Hepatocyte (in vitro differentiated cells): ENCODE results near the gene MTMR3. TPM values are rescaled to one million over a fixed set of nuclear protein-coding genes. Genes with fewer than 3 reads are reported as not detected.

ENCODE experiments used
- DNase-seq: peaks from one replicate; pipeline ENCODE4 v3.0.0-alpha.2; 2016; ENCODE audit warnings: low spot score
- H2AFZ ChIP-seq: fragments of 200-600 bp; sonication (generic); 2 replicates; pipeline ENCODE4 v1.6.0; 2016; ENCODE audit warnings: antibody characterized with exemption, mild to moderate bottlenecking
- H3K27ac ChIP-seq: fragments of 200-600 bp; sonication (generic); 2 replicates; pipeline ENCODE4 v1.5.1; 2016; ENCODE audit warnings: mild to moderate bottlenecking
- H3K27me3 ChIP-seq: fragments of 200-600 bp; sonication (generic); 2 replicates; pipeline ENCODE4 v1.6.1; 2016
- H3K36me3 ChIP-seq: fragments of 200-600 bp; sonication (generic); replicated peaks from 2 replicates; pipeline ENCODE4 v1.5.1; 2016; ENCODE audit warnings: low read depth; ENCODE audit not compliant: insufficient read depth
- H3K4me1 ChIP-seq: fragments of 200-600 bp; sonication (generic); 2 replicates; pipeline ENCODE4 v1.5.1; 2016; ENCODE audit warnings: mild to moderate bottlenecking, moderate library complexity; ENCODE audit not compliant: insufficient read depth
- H3K4me2 ChIP-seq: fragments of 200-600 bp; sonication (generic); 2 replicates; pipeline ENCODE4 v1.6.0; 2016
- H3K4me3 ChIP-seq: fragments of 200-600 bp; sonication (generic); 2 replicates; pipeline ENCODE4 v1.5.1; 2016; ENCODE audit warnings: mild to moderate bottlenecking
- H3K79me2 ChIP-seq: fragments of 200-600 bp; sonication (generic); 2 replicates; pipeline ENCODE4 v1.6.0; 2017; ENCODE audit warnings: mild to moderate bottlenecking
- H3K9me2 ChIP-seq: fragments of 200-600 bp; sonication (generic); replicated peaks from 2 replicates; pipeline ENCODE4 v1.6.0; 2017; ENCODE audit warnings: mild to moderate bottlenecking; ENCODE audit not compliant: insufficient read depth
- H3K9me3 ChIP-seq: fragments of 200-600 bp; sonication (generic); 2 replicates; pipeline ENCODE4 v1.5.1; 2016; ENCODE audit warnings: low read depth, mild to moderate bottlenecking
- H4K20me1 ChIP-seq: fragments of 200-600 bp; sonication (generic); 2 replicates; pipeline ENCODE4 v1.6.0; 2016; ENCODE audit warnings: mild to moderate bottlenecking; ENCODE audit not compliant: insufficient read depth, poor library complexity, severe bottlenecking
- EZH2 ChIP-seq: fragments of 200-600 bp; sonication (generic); IDR thresholded peaks from 2 replicates; pipeline ENCODE4 v1.6.1; 2016; ENCODE audit warnings: antibody characterized with exemption, mild to moderate bottlenecking, borderline replicate concordance
- EZH2phosphoT487 ChIP-seq: fragments of 200-600 bp; sonication (generic); IDR thresholded peaks from one replicate; pipeline ENCODE4 v1.6.1; 2018; ENCODE audit warnings: antibody characterized with exemption, mild to moderate bottlenecking, low read depth, moderate library complexity; ENCODE audit not compliant: unreplicated experiment, severe bottlenecking
- WGBS: methylation state at CpG from one replicate; pipeline ENCODE4 v1.1.6; 2016; ENCODE audit warnings: low lambda C conversion rate; ENCODE audit errors: missing lambda C conversion rate; 5-methylcytosine and 5-hydroxymethylcytosine counted together
- polyA plus RNA-seq: library from polyadenylated mRNA; unstranded; fragments of >200 nt; fragmentation: Nextera tagmentation; extraction: Ambion mirVana; gene quantifications from 2 replicates; pipeline ENCODE4 v1.2.1, GENCODE V29; 2016
- total RNA-seq: library from RNA; depleted of rRNA; stranded (reverse); fragments of >200 nt; gene quantifications from 2 replicates; pipeline ENCODE4 v1.2.3, GENCODE V29; 2014
- TF ChIP-seq, protein P1 (sequence below): fragments of 200-600 bp; sonication (generic); IDR thresholded peaks from 2 replicates; pipeline ENCODE4 v1.5.1; 2016; ENCODE audit warnings: antibody characterized with exemption, mild to moderate bottlenecking; ENCODE audit not compliant: poor library complexity

Gene MTMR3
- total and polyA plus RNA-seq, 2 experiments from 2014 or later: 16.2 to 42.7 TPM

GRCh38 chr22:29926057-29926456, 43.1 kb downstream of the MTMR3 start:
- peaks cover 78% of the 10 kb centered on the region for H4K20me1 ChIP-seq
- H3K9me2 ChIP-seq: no peaks in the 10 kb centered on the region
- peaks cover 4% of the 10 kb centered on the region for H3K9me3 ChIP-seq
- TF ChIP-seq EZH2phosphoT487 (no peak), EZH2 (no peak)
- TF ChIP-seq, protein P1, sequence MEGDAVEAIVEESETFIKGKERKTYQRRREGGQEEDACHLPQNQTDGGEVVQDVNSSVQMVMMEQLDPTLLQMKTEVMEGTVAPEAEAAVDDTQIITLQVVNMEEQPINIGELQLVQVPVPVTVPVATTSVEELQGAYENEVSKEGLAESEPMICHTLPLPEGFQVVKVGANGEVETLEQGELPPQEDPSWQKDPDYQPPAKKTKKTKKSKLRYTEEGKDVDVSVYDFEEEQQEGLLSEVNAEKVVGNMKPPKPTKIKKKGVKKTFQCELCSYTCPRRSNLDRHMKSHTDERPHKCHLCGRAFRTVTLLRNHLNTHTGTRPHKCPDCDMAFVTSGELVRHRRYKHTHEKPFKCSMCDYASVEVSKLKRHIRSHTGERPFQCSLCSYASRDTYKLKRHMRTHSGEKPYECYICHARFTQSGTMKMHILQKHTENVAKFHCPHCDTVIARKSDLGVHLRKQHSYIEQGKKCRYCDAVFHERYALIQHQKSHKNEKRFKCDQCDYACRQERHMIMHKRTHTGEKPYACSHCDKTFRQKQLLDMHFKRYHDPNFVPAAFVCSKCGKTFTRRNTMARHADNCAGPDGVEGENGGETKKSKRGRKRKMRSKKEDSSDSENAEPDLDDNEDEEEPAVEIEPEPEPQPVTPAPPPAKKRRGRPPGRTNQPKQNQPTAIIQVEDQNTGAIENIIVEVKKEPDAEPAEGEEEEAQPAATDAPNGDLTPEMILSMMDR: no peak
- no peak overlapping the region for H2AFZ ChIP-seq
- no peaks in the 10 kb centered on the region for H3K4me1 ChIP-seq
- 96% methylated on average over 4 of the region's 4 CpGs for WGBS
- no peak overlapping the region for H3K4me3 ChIP-seq
- no peak for DNase-seq
- no peaks in the 10 kb centered on the region for H3K27me3 ChIP-seq
- H3K4me2 ChIP-seq: no peak overlapping the region
- H3K27ac ChIP-seq: no peak overlapping the region
- peaks cover 100% of the 10 kb centered on the region for H3K79me2 ChIP-seq
- H3K36me3 ChIP-seq: no peaks in the 10 kb centered on the region

- no peak for TF ChIP-seq EZH2
- TF ChIP-seq, protein P1: no peak
- no peak for TF ChIP-seq EZH2phosphoT487
- 100% methylated on average over 2 of the region's 2 CpGs for WGBS
Observed at GRCh38 chr22:29932136-29932535, 49.2 kb downstream of the MTMR3 start.

GRCh38 chr22:29933619-29934018, 50.6 kb downstream of the MTMR3 start:
- no peaks in the 10 kb centered on the region for H3K27me3 ChIP-seq
- H3K4me2 ChIP-seq: no peak overlapping the region
- no peak overlapping the region for H3K27ac ChIP-seq
- no peaks in the 10 kb centered on the region for H3K4me1 ChIP-seq
- peaks cover 98% of the 10 kb centered on the region for H3K79me2 ChIP-seq
- no peaks in the 10 kb centered on the region for H3K36me3 ChIP-seq
- TF ChIP-seq EZH2: no peak
- TF ChIP-seq, protein P1: no peak
- TF ChIP-seq EZH2phosphoT487: no peak
- DNase-seq: no peak
- H2AFZ ChIP-seq: no peak overlapping the region
- no peaks in the 10 kb centered on the region for H3K9me2 ChIP-seq
- H3K4me3 ChIP-seq: no peak overlapping the region
- H4K20me1 ChIP-seq: peaks cover 56% of the 10 kb centered on the region
- WGBS: 97% methylated on average over 1 of the region's 1 CpG
- no peaks in the 10 kb centered on the region for H3K9me3 ChIP-seq

More at GRCh38 chr22:29932136-29932535, 49.2 kb downstream of the MTMR3 start:
- no peaks in the 10 kb centered on the region for H3K27me3 ChIP-seq
- H3K9me2 ChIP-seq: no peaks in the 10 kb centered on the region
- peaks cover 98% of the 10 kb centered on the region for H3K79me2 ChIP-seq
- H3K4me3 ChIP-seq: no peak overlapping the region
- H3K4me1 ChIP-seq: no peaks in the 10 kb centered on the region
- H4K20me1 ChIP-seq: peaks cover 68% of the 10 kb centered on the region
- no peak for DNase-seq
- no peak overlapping the region for H3K4me2 ChIP-seq
- H3K36me3 ChIP-seq: no peaks in the 10 kb centered on the region
- H2AFZ ChIP-seq: no peak overlapping the region
- no peaks in the 10 kb centered on the region for H3K9me3 ChIP-seq
- H3K27ac ChIP-seq: no peak overlapping the region

DNA sequence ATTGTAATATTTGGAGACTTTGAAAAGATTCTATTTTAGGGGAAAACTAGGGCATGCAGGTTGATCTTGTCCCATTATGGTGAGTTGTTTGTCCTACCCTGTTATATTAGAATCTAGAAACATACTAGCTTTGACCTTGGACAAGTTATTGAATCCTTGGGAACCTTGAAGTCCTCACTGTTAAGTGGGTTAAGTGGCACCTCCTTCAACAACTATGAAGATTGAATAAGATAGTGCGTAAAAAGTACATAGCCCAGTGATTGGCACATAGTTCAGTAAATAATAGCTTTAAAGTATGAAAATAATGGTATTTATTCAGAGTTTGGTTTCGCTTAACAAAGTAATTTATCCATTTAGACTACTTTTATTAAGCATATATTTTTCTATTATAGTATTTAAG, 51.6 kb downstream of the MTMR3 start:
- no peak for DNase-seq
- H3K4me3 ChIP-seq: no peak overlapping the region
- peaks cover 98% of the 10 kb centered on the region for H3K79me2 ChIP-seq
- no peak for TF ChIP-seq EZH2
- TF ChIP-seq, protein P1: no peak
- no peak for TF ChIP-seq EZH2phosphoT487
- no peaks in the 10 kb centered on the region for H3K4me1 ChIP-seq
- no peaks in the 10 kb centered on the region for H3K9me2 ChIP-seq
- H3K27ac ChIP-seq: no peak overlapping the region
- no peak overlapping the region for H2AFZ ChIP-seq
- no peak overlapping the region for H3K4me2 ChIP-seq
- no peaks in the 10 kb centered on the region for H3K36me3 ChIP-seq
- H4K20me1 ChIP-seq: peaks cover 46% of the 10 kb centered on the region
- WGBS: 93% methylated on average over 2 of the region's 2 CpGs
- H3K27me3 ChIP-seq: no peaks in the 10 kb centered on the region
- H3K9me3 ChIP-seq: no peaks in the 10 kb centered on the region
